Right hindlimb (tissue), 1 donor: Measurements from ENCODE around the gene SERPINB8.

ENCODE experiments used
- DNase-seq: peaks from one replicate; pipeline ENCODE4 v3.0.0-alpha.2; 2018

Gene SERPINB8

GRCh38 chr18:64019922-64020756, 50.3 kb downstream of the SERPINB8 start:
- no peak for DNase-seq

- no peak for DNase-seq
These were observed 56.5 kb downstream of the SERPINB8 start for GRCh38 chr18:64026350-64026749.

- no peak for DNase-seq
These were observed 58.2 kb downstream of the SERPINB8 start for GRCh38 chr18:64027931-64028695.

GRCh38 chr18:64029096-64029495, 59.2 kb downstream of the SERPINB8 start:
- DNase-seq, result no peak

- no peak for DNase-seq
These were observed 61.5 kb downstream of the SERPINB8 start for GRCh38 chr18:64031411-64031810.

DNA sequence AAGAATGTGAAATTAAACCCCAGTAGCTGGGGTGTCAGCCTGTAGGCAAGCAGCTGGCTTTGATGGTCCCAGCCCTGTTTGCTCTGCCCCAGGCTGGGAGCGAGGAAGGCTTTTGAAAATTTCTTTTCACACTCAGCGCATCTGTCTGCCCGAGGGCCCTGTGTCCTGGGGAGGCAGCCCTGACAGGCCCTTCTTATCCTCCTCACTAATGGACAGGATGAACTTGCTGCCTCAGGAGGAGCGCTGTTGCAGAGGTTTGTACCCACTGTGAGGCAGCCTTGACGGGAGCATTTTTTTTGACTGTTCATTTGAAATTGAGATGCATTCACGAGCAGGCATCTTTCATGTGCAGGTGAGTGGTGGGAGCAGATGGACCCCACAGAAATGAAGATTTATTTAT, 62.4 kb downstream of the SERPINB8 start:
- DNase-seq, result no peak

DNA sequence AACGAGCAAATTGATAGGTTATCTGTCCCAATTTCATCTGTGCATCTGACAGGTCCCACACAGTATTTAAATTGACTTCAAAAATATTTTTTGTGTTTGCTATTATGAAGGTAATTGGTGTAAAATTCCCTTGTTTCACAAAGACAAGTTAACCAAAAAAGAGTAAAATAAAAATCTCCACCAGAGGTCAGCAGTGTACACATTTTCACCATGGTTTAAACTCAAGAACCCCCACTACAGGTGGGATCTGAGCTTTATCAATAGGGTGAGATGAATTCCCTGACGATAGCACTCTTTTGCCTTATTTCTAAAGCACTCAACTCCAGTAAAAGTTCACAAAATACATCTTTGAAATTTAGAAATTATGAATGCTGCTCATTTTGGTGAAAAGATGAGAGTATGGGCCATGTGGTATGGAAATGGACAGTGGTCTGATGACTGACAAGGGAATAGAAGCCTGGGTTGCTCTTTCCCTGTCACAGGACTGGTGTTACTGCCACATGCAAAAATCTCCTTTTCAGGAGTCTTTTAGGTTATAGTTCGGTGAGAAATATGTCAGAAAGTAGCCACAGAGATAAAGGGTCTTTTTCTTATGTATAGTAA, 68.0 kb downstream of the SERPINB8 start:
- no peak for DNase-seq
